B cell (primary cell): Measurements from ENCODE around the gene ARFGAP1. TPM values are rescaled to one million over a fixed set of nuclear protein-coding genes. Genes with fewer than 3 reads are reported as not detected.

Experiments
- ATAC-seq: fragments of 200-7000 bp; cut with Tn5 transposase; one replicate; pipeline ENCODE4 v1.10.0; 2021; ENCODE audit warnings: low read depth, mild to moderate bottlenecking, moderate number of reproducible peaks, moderate library complexity
- CTCF ChIA-PET: fragments of 350-600 bp; sonication (Branson Sonifier 250); formaldehyde crosslinking; loops from one replicate; lab custom pipeline; 2021; ENCODE audit warnings: antibody characterized with exemption, inconsistent platforms; lab: Charles Lee
- POLR2A ChIA-PET: fragments of 350-600 bp; sonication (Branson Sonifier 250); formaldehyde crosslinking; loops from one replicate; lab custom pipeline; 2021; ENCODE audit warnings: antibody characterized with exemption; lab: Charles Lee
- DNase-seq: peaks from one replicate; pipeline ENCODE4 v3.0.0; 2013
- H2AFZ ChIP-seq: 2 replicates; pipeline ENCODE4 v1.6.1; 2012; ENCODE audit warnings: mild to moderate bottlenecking, low read depth, low read length; ENCODE audit not compliant: insufficient read depth, poor library complexity, severe bottlenecking
- H3K27ac ChIP-seq, 2 donors: 1 replicate in 1 of 2; 2 replicates in 1 of 2; pipeline ENCODE4 v1.5.1; 2012 to 2013; ENCODE audit warnings: low read length in 2 of 2, mild to moderate bottlenecking in 2 of 2, moderate library complexity in 1 of 2
- H3K27me3 ChIP-seq, 4 experiments: fragments of 200-600 bp in 1 of 4; sonication (generic) in 1 of 4; replicated peaks in 1 of 4; 1 replicate in 2 of 4; 2 replicates in 2 of 4; pipeline versions ENCODE4 v1.6.1 to v1.7.0; 2013 to 2016; ENCODE audit warnings: low read length in 3 of 4, mild to moderate bottlenecking in 2 of 4, mixed read lengths in 1 of 4, moderate library complexity in 1 of 4; ENCODE audit not compliant: insufficient read depth in 4 of 4, control insufficient read depth in 3 of 4; ENCODE audit errors: control extremely low read depth in 1 of 4
- H3K36me3 ChIP-seq, 2 experiments: replicated peaks in 1 of 2; 1 replicate in 1 of 2; 2 replicates in 1 of 2; pipeline versions ENCODE4 v1.6.1 to v1.7.1; 2013; ENCODE audit warnings: low read length in 1 of 2; ENCODE audit not compliant: insufficient read depth in 2 of 2, control insufficient read depth in 1 of 2; ENCODE audit errors: control extremely low read depth in 1 of 2, extremely low read depth in 1 of 2
- H3K4me1 ChIP-seq, 2 donors: fragments of 200-600 bp in 1 of 2; sonication (generic) in 1 of 2; 1 replicate in 1 of 2; 2 replicates in 1 of 2; pipeline versions ENCODE4 v1.5.1 to v1.6.1; 2013 to 2017; ENCODE audit warnings: low read length in 2 of 2; ENCODE audit not compliant: control insufficient read depth in 2 of 2, insufficient read depth in 2 of 2
- H3K4me2 ChIP-seq: replicated peaks from 2 replicates; pipeline ENCODE3; 2012; ENCODE audit warnings: mild to moderate bottlenecking, low read depth, low read length; ENCODE audit not compliant: poor library complexity, severe bottlenecking
- H3K4me3 ChIP-seq, 5 experiments: fragments of 200-600 bp in 1 of 5; sonication (generic) in 1 of 5; 1 replicate in 3 of 5; 2 replicates in 2 of 5; pipeline versions ENCODE4 v1.5.1 to v1.7.0; 2011 to 2016; ENCODE audit warnings: low read length in 4 of 5, mild to moderate bottlenecking in 4 of 5, low read depth in 2 of 5, control low read depth in 1 of 5, moderate library complexity in 1 of 5; ENCODE audit not compliant: insufficient read depth in 1 of 5; ENCODE audit errors: control extremely low read depth in 1 of 5, extremely low read depth in 1 of 5
- H3K79me2 ChIP-seq: fragments of 200-600 bp; sonication (generic); one replicate; pipeline ENCODE4 v1.6.0; 2016; ENCODE audit warnings: low read length; ENCODE audit not compliant: control insufficient read depth, insufficient read depth
- H3K9ac ChIP-seq: fragments of 200-600 bp; sonication (generic); 2 replicates; pipeline ENCODE4 v1.6.1; 2017; ENCODE audit warnings: mild to moderate bottlenecking, low read length, moderate library complexity
- H3K9me3 ChIP-seq, 3 donors: one replicate each; pipeline versions ENCODE4 v1.6.1 to v1.7.1; 2013; ENCODE audit warnings: low read length in 2 of 3; ENCODE audit not compliant: control insufficient read depth in 2 of 3, insufficient read depth in 1 of 3; ENCODE audit errors: control extremely low read depth in 1 of 3
- H4K20me1 ChIP-seq: 2 replicates; pipeline ENCODE4 v1.6.0; 2012; ENCODE audit warnings: mild to moderate bottlenecking, low read length; ENCODE audit not compliant: insufficient read depth, control insufficient read depth, poor library complexity, severe bottlenecking
- H3K27ac Mint-ChIP-seq: one replicate; pipeline ENCODE4 v1.8.0; 2021; ENCODE audit warnings: mixed read lengths
- H3K27me3 Mint-ChIP-seq: one replicate; pipeline ENCODE4 v1.8.0; 2021; ENCODE audit warnings: mixed read lengths
- H3K4me1 Mint-ChIP-seq: one replicate; pipeline ENCODE4 v1.8.0; 2021; ENCODE audit warnings: mixed read lengths
- H3K4me3 Mint-ChIP-seq: one replicate; pipeline ENCODE4 v1.8.0; 2021; ENCODE audit warnings: mixed read lengths
- H3K9me3 Mint-ChIP-seq: one replicate; pipeline ENCODE4 v1.8.0; 2022; ENCODE audit warnings: mixed read lengths; ENCODE audit not compliant: insufficient read depth
- CTCF ChIP-seq: fragments of 200-600 bp; IDR thresholded peaks from one replicate; pipeline ENCODE4 v1.8.0; 2022; ENCODE audit warnings: antibody characterized with exemption, mild to moderate bottlenecking
- EZH2 ChIP-seq: IDR thresholded peaks from 2 replicates; pipeline ENCODE4 v1.6.1; 2012; ENCODE audit warnings: borderline replicate concordance, low read depth, mild to moderate bottlenecking, moderate library complexity, low read length; ENCODE audit not compliant: insufficient read depth, poor library complexity, severe bottlenecking
- WGBS: methylation state at CpG from one replicate; pipeline ENCODE4 v1.1.5; 2013; ENCODE audit warnings: missing lambda C conversion rate; ENCODE audit not compliant: insufficient coverage; 5-methylcytosine and 5-hydroxymethylcytosine counted together
- intact Hi-C: fragments of 100-400 bp; cut with micrococcal nuclease; formaldehyde crosslinking; loops from one replicate; pipeline ENCODE4 v1.10.0; 2022
- polyA plus RNA-seq: library from polyadenylated mRNA; depleted of rRNA; stranded (reverse); fragments of >200 nt; gene quantifications from 2 replicates; pipeline ENCODE4 v1.2.3, GENCODE V29; 2012
- total RNA-seq, 2 donors: library from RNA; stranded (reverse); fragments of 120-200 nt in 1 of 2; gene quantifications; 1 replicate in 1 of 2; 2 replicates in 1 of 2; pipeline versions ENCODE4 v1.2.3 to v1.2.4, GENCODE V29; 2013 to 2022

The ARFGAP1 gene
- total and polyA plus RNA-seq, 2 donors (not counting 1 experiment from before 2014, with no cell fraction given) = 83.2 to 99.4 TPM

GRCh38 chr20:63294536-63294900 is 21.9 kb downstream of the ARFGAP1 start:
- Histone ChIP-seq H4K20me1 (no peaks in the 10 kb centered on the region), H2AFZ (no peak overlapping the region), H3K27ac (no peak overlapping the region), H3K4me3 (no peak overlapping the region), H3K9ac (no peak overlapping the region), H3K4me2 (no peak overlapping the region), H3K27me3 (peaks cover 0 to 36% (median 0%) of the 10 kb centered on the region in 4 experiments), H3K4me1 (no peaks in the 10 kb centered on the region), H3K36me3 (no peaks in the 10 kb centered on the region), H3K79me2 (no peaks in the 10 kb centered on the region), H3K9me3 (peaks cover 0 to 6% (median 0%) of the 10 kb centered on the region in 3 donors)
- Mint-ChIP-seq H3K4me3 (no peak overlapping the region), H3K9me3 (peaks cover 2% of the 10 kb centered on the region), H3K27ac (no peak overlapping the region), H3K27me3 (peaks cover 22% of the 10 kb centered on the region), H3K4me1 (no peaks in the 10 kb centered on the region)
- DNase-seq = no peak
- ChIA-PET CTCF (no interaction called here), POLR2A (interaction anchor here (0.6 kb wide), 1 partner anchor 825 kb away, joined by 6 read pairs; no protein-coding TSS in a partner anchor)
- ATAC-seq = no peak
- TF ChIP-seq EZH2 = no peak
- TF ChIP-seq CTCF = no peak
- 84% methylated on average over 12 of the region's 12 CpGs for WGBS
- intact Hi-C loops = no loop called here

- CTCF ChIA-PET = no interaction called here
- ATAC-seq = no peak
- Mint-ChIP-seq H3K27me3 (peaks cover 22% of the 10 kb centered on the region), H3K4me1 (no peaks in the 10 kb centered on the region), H3K27ac (no peak overlapping the region), H3K9me3 (peaks cover 2% of the 10 kb centered on the region), H3K4me3 (no peak overlapping the region)
- Histone ChIP-seq H3K79me2 (no peaks in the 10 kb centered on the region), H3K27me3 (peaks cover 0 to 36% (median 0%) of the 10 kb centered on the region in 4 experiments), H2AFZ (no peak overlapping the region), H3K9me3 (peaks cover 0 to 6% (median 0%) of the 10 kb centered on the region in 3 donors), H3K4me2 (no peak overlapping the region), H3K36me3 (no peaks in the 10 kb centered on the region), H3K4me1 (no peaks in the 10 kb centered on the region), H3K9ac (no peak overlapping the region), H4K20me1 (no peaks in the 10 kb centered on the region), H3K27ac (no peak overlapping the region), H3K4me3 (no peak overlapping the region)
- no peak for DNase-seq
- intact Hi-C loops = no loop called here
- 55% methylated on average over 18 of the region's 19 CpGs for WGBS
- TF ChIP-seq CTCF (no peak), EZH2 (no peak)
- POLR2A ChIA-PET = interaction anchor here (0.6 kb wide), 1 partner anchor 825 kb away, joined by 6 read pairs; no protein-coding TSS in a partner anchor
Observed at GRCh38 chr20:63295018-63295417, 22.4 kb downstream of the ARFGAP1 start.
